Ascending aorta (tissue), 2 donors: Measurements from ENCODE around the gene INPPL1. TPM values are rescaled to one million over a fixed set of nuclear protein-coding genes. Genes with fewer than 3 reads are reported as not detected.
A peak's percentile ranks its signal among the peaks of the same experiment; 100 is the strongest.

ENCODE experiments used
- DNase-seq, 2 donors: peaks; one replicate each; pipeline ENCODE4 v3.0.0-alpha.2; 2019; ENCODE audit warnings: low spot score in 2 of 2
- H3K27ac ChIP-seq, 2 donors: fragments of 200-600 bp; sonication (generic); one replicate each; pipeline ENCODE4 v1.5.1; 2016 to 2017; ENCODE audit warnings: mild to moderate bottlenecking in 1 of 2
- H3K27me3 ChIP-seq: fragments of 200-600 bp; sonication (generic); one replicate; pipeline ENCODE4 v1.5.1; 2017
- H3K36me3 ChIP-seq, 2 donors: fragments of 200-600 bp; sonication (generic); one replicate each; pipeline ENCODE4 v1.5.1; 2016
- H3K4me1 ChIP-seq, 2 donors: fragments of 200-600 bp; sonication (generic); one replicate each; pipeline ENCODE4 v1.5.1; 2016 to 2017; ENCODE audit warnings: mild to moderate bottlenecking in 1 of 2
- H3K4me3 ChIP-seq, 2 donors: fragments of 200-600 bp; sonication (generic); one replicate each; pipeline ENCODE4 v1.5.1; 2016 to 2017; ENCODE audit warnings: mild to moderate bottlenecking in 1 of 2
- H3K9me3 ChIP-seq, 2 donors: fragments of 200-600 bp; sonication (generic); one replicate each; pipeline ENCODE4 v1.5.1; 2016
- CTCF ChIP-seq, 3 experiments: fragments of 200-600 bp in 2 of 3; fragments of 450-650 bp in 1 of 3; sonication (generic) in 2 of 3; IDR thresholded peaks; one replicate each; pipeline ENCODE4 v1.5.1; 2016 to 2019; ENCODE audit warnings: antibody characterized with exemption in 3 of 3, mild to moderate bottlenecking in 1 of 3, moderate library complexity in 1 of 3
- intact Hi-C: fragments of 100-400 bp; cut with DNase I; formaldehyde crosslinking; loops from one replicate; pipeline ENCODE4 v1.15.1; 2023
- total RNA-seq: library from RNA; depleted of rRNA; stranded (reverse); fragments of >200 nt; gene quantifications from one replicate; pipeline ENCODE4 v1.1.0, GENCODE V29; 2016

Gene INPPL1
- total RNA-seq, 1 donor from 2014 or later: 76.0 TPM

- no peak for DNase-seq
- no peak for TF ChIP-seq CTCF (IDR thresholded peaks at IDR 0.05)
- H3K4me1 ChIP-seq: no peaks in the 10 kb centered on the region
- H3K4me3 ChIP-seq: peak within 1 kb of the TSS in 1 of 2 donors; percentile 19
- no peaks in the 10 kb centered on the region for H3K36me3 ChIP-seq
- intact Hi-C loops: no loop called here
- H3K9me3 ChIP-seq: no peaks in the 10 kb centered on the region
- H3K27ac ChIP-seq: no peak within 1 kb of the TSS
- H3K27me3 ChIP-seq: no peaks in the 10 kb centered on the region
Observed at GRCh38 chr11:72216638-72217037, 7.9 kb upstream of the INPPL1 start, which contains the start of gene FOLR2. Gene FOLR2 (plus strand): TSS chr11:72216794. CDS start chr11:72218585, 1,791 bp downstream.

GRCh38 chr11:72217841-72218240 is 6.7 kb upstream of the INPPL1 start:
- DNase-seq: no peak
- Histone ChIP-seq H3K4me3 (peak overlapping the region in 1 of 2 donors; percentile 19), H3K36me3 (no peaks in the 10 kb centered on the region), H3K27ac (no peak overlapping the region), H3K9me3 (no peaks in the 10 kb centered on the region), H3K4me1 (peaks cover 0 to 8% of the 10 kb centered on the region in 2 donors), H3K27me3 (no peaks in the 10 kb centered on the region)
- intact Hi-C loops: no loop called here
- TF ChIP-seq CTCF (IDR thresholded peaks at IDR 0.05): no peak

GRCh38 chr11:72218251-72218745 is 6.3 kb upstream of the INPPL1 start:
- Histone ChIP-seq H3K36me3 (no peaks in the 10 kb centered on the region), H3K27me3 (no peaks in the 10 kb centered on the region), H3K27ac (no peak overlapping the region), H3K4me3 (no peak overlapping the region), H3K9me3 (no peaks in the 10 kb centered on the region), H3K4me1 (peaks cover 0 to 8% of the 10 kb centered on the region in 2 donors)
- no peak for DNase-seq
- intact Hi-C loops: no loop called here
- no peak for TF ChIP-seq CTCF (IDR thresholded peaks at IDR 0.05)

DNA sequence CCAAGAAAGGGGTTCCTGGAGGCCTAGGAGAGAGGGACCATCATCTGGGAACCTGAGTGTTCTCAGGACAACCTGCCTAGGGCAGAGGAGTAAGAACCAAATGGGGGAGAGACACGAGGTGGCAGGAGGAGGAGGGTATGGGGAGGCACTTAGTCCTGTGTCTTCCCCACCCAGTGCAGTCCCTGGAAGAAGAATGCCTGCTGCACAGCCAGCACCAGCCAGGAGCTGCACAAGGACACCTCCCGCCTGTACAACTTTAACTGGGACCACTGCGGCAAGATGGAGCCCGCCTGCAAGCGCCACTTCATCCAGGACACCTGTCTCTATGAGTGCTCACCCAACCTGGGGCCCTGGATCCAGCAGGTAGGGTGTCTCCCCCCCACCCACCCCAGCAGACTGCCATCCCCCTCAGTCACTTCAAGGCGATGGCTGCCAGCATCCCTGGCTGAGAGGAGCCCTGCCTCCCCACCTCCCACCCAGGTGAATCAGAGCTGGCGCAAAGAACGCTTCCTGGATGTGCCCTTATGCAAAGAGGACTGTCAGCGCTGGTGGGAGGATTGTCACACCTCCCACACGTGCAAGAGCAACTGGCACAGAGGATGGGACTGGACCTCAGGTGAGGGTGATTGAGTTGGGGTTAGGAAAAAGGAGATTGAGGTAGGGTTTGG is 3.7 kb upstream of the INPPL1 start:
- peaks cover 6 to 11% of the 10 kb centered on the region in 2 donors for H3K4me1 ChIP-seq
- no peaks in the 10 kb centered on the region for H3K9me3 ChIP-seq
- H3K4me3 ChIP-seq: no peak overlapping the region
- TF ChIP-seq CTCF (IDR thresholded peaks at IDR 0.05): no peak
- intact Hi-C loops: loop anchor here (5.0 to 10.0 kb wide), 3 partner anchors 184 to 1654 kb away; partner anchors contain the start of genes COA4, NADSYN1 and PAAF1
- H3K36me3 ChIP-seq: no peaks in the 10 kb centered on the region
- no peaks in the 10 kb centered on the region for H3K27me3 ChIP-seq
- H3K27ac ChIP-seq: no peak overlapping the region
- DNase-seq: no peak

DNA sequence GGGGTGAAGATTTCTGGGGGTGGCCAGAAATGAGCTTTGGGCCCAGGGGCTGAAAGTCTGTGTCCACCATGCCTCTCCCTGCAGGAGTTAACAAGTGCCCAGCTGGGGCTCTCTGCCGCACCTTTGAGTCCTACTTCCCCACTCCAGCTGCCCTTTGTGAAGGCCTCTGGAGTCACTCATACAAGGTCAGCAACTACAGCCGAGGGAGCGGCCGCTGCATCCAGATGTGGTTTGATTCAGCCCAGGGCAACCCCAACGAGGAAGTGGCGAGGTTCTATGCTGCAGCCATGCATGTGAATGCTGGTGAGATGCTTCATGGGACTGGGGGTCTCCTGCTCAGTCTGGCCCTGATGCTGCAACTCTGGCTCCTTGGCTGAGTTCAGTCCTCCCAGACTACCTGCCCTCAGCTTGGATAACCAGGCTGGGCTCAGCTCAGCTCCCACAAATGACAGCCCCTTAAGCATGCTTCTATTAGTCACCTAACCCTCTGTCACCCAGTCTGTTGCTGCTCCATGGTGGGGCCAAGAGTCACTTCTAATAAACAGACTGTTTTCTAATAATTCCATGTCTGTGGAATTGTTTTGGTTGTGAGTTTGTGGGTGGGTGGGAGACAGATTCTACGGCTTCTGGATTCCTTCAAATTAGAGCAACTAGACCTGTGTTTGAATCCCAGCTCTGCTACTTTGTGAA is 3.0 kb upstream of the INPPL1 start:
- H3K9me3 ChIP-seq: no peaks in the 10 kb centered on the region
- intact Hi-C loops: loop anchor here (2.0 to 10.0 kb wide), 6 partner anchors 109 to 1653 kb away; partner anchors contain the start of genes ANAPC15, CLPB, COA4 and LAMTOR1
- no peaks in the 10 kb centered on the region for H3K27me3 ChIP-seq
- H3K4me1 ChIP-seq: peaks cover 6 to 16% of the 10 kb centered on the region in 2 donors
- no peaks in the 10 kb centered on the region for H3K36me3 ChIP-seq
- H3K27ac ChIP-seq: peak overlapping the region in 1 of 2 donors; percentile 96
- no peak for TF ChIP-seq CTCF (IDR thresholded peaks at IDR 0.05)
- DNase-seq: no peak
- H3K4me3 ChIP-seq: no peak overlapping the region
